PFSK-1 (cell line): ENCODE data around the gene IGSF3.

ENCODE experiments used
- FOXP2 ChIP-seq: optimal IDR thresholded peaks from 2 replicates; pipeline ENCODE3; 2011; ENCODE audit warnings: borderline replicate concordance, control low read depth, inconsistent platforms; ENCODE audit not compliant: insufficient read depth; ENCODE audit errors: extremely low read length, extremely low read depth
- POLR2AphosphoS5 ChIP-seq: IDR thresholded peaks from 2 replicates; pipeline ENCODE4 v1.6.1; 2012; ENCODE audit warnings: low read depth, mild to moderate bottlenecking, control low read depth, low read length, moderate library complexity
- SIN3A ChIP-seq: IDR thresholded peaks from 2 replicates; pipeline ENCODE4 v1.6.1; 2012; ENCODE audit warnings: mild to moderate bottlenecking, low read length, moderate library complexity, borderline replicate concordance; ENCODE audit not compliant: insufficient read depth
- TAF1 ChIP-seq: IDR thresholded peaks from 2 replicates; pipeline ENCODE4 v1.6.1; 2012; ENCODE audit warnings: low read length, control low read depth, borderline replicate concordance; ENCODE audit not compliant: insufficient read depth
- TF ChIP-seq, protein P1 (sequence below), 2 experiments: IDR thresholded peaks; 2 replicates each; pipeline versions ENCODE4 v1.6.1 to v1.8.0; 2011 to 2012; ENCODE audit warnings: low read depth in 2 of 2, low read length in 2 of 2, control low read depth in 1 of 2, inconsistent platforms in 1 of 2, mild to moderate bottlenecking in 1 of 2, moderate library complexity in 1 of 2; ENCODE audit not compliant: insufficient read depth in 1 of 2

IGSF3 gene

GRCh38 chr1:116577759-116578314, 89.7 kb downstream of the IGSF3 start:
- no peak for TF ChIP-seq TAF1
- TF ChIP-seq FOXP2 = no peak
- TF ChIP-seq SIN3A = no peak
- TF ChIP-seq, protein P1, sequence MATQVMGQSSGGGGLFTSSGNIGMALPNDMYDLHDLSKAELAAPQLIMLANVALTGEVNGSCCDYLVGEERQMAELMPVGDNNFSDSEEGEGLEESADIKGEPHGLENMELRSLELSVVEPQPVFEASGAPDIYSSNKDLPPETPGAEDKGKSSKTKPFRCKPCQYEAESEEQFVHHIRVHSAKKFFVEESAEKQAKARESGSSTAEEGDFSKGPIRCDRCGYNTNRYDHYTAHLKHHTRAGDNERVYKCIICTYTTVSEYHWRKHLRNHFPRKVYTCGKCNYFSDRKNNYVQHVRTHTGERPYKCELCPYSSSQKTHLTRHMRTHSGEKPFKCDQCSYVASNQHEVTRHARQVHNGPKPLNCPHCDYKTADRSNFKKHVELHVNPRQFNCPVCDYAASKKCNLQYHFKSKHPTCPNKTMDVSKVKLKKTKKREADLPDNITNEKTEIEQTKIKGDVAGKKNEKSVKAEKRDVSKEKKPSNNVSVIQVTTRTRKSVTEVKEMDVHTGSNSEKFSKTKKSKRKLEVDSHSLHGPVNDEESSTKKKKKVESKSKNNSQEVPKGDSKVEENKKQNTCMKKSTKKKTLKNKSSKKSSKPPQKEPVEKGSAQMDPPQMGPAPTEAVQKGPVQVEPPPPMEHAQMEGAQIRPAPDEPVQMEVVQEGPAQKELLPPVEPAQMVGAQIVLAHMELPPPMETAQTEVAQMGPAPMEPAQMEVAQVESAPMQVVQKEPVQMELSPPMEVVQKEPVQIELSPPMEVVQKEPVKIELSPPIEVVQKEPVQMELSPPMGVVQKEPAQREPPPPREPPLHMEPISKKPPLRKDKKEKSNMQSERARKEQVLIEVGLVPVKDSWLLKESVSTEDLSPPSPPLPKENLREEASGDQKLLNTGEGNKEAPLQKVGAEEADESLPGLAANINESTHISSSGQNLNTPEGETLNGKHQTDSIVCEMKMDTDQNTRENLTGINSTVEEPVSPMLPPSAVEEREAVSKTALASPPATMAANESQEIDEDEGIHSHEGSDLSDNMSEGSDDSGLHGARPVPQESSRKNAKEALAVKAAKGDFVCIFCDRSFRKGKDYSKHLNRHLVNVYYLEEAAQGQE (IDR thresholded peaks at IDR 0.05; ENCODE audit: insufficient read depth in 1 of 2, low read depth in 2 of 2, low read length in 2 of 2) = no peak
- no peak for TF ChIP-seq POLR2AphosphoS5

- TF ChIP-seq POLR2AphosphoS5 = no peak
- no peak for TF ChIP-seq SIN3A
Observed at GRCh38 chr1:116574581-116575291, 92.8 kb downstream of the IGSF3 start.

GRCh38 chr1:116573431-116574095, 94.0 kb downstream of the IGSF3 start:
- no peak for TF ChIP-seq POLR2AphosphoS5
- TF ChIP-seq, protein P1 (IDR thresholded peaks at IDR 0.05; ENCODE audit: insufficient read depth in 1 of 2, low read depth in 2 of 2, low read length in 2 of 2) = no peak
- TF ChIP-seq SIN3A = no peak
- no peak for TF ChIP-seq FOXP2
- TF ChIP-seq TAF1 = no peak

DNA sequence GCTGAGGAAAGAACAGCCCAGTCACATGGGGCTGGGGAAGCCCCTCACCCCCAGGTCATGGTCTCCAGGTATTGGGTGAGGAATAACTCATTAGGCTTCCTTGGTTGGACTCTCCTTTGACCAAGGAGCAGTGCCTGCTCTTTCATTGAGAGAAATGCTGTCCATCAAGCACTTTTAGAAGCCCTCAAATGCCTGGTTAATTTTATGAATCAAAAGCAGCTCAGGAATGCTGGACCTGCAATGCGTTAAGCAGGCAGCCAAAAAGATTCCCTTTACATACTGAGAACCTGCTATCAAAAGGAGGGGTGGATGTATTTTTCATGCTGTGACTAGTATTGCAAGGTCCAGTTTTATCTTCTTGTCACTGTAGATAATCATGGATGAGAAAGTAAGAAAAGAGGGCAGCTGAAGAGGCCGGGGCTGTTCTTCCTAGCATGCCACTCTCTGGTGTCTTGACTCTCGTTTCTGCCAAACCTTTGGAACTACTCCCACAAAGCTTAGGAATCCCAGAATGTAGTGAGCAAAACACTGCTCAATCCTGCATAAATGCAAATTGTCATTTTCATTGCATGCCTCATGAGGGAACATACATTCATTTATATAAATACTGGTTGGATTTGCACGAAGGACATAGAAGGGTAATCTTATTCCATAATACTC, 94.6 kb downstream of the IGSF3 start:
- TF ChIP-seq POLR2AphosphoS5 (no peak), SIN3A (no peak), FOXP2 (no peak), TAF1 (no peak)
- TF ChIP-seq, protein P1 (IDR thresholded peaks at IDR 0.05; ENCODE audit: insufficient read depth in 1 of 2, low read depth in 2 of 2, low read length in 2 of 2) = no peak

- TF ChIP-seq, protein P1 (IDR thresholded peaks at IDR 0.05; ENCODE audit: insufficient read depth in 1 of 2, low read depth in 2 of 2, low read length in 2 of 2) = no peak
- TF ChIP-seq SIN3A (no peak), POLR2AphosphoS5 (no peak), FOXP2 (no peak), TAF1 (no peak)
Observed at GRCh38 chr1:116572099-116572498, 95.4 kb downstream of the IGSF3 start.
